ENCODE data around the gene TMX2. TPM values are rescaled to one million over a fixed set of nuclear protein-coding genes. Genes with fewer than 3 reads are reported as not detected.

Gene TMX2
- polyA plus RNA-seq, 2 of the 4 experiments (the other 2 are of a cell fraction), result 140 to 168 TPM

DNA sequence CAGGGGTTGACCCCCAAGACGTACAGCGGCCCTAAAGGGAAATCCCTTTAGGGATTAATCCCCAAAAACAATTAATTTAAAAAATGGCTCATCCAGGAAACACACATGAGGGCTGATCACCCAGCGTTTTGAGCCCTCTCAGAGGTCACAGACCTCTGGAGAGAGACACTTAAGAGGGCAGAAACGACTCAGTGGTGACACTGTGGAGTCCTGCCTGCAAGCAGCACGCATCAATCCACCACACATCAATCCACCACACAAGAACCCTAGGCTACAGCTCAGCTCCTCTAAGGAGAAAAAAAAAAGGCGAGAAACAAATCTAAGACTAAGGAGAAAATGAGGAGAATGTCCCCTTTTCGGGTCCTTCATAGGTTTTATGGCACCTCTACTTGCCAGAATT, 16.4 kb downstream of the TMX2 start:
- FAIRE-seq (no peak), DNase-seq (ENCODE audit: low read depth in 1 of 2, low spot score in 1 of 2) (no peak), ATAC-seq (no peak)
- ChIA-PET POLR2A (interaction anchor here (1.3 kb wide), 1 partner anchor 13 kb away, joined by 4 read pairs; the partner anchor contains the start of gene SELENOH), CTCF (interaction anchor here (1.0 to 1.4 kb wide), 3 partner anchors 8 to 72 kb away, joined by 4 to 5 read pairs (median 4); partner anchors contain the start of gene BTBD18)
- H3K4me1 ChIP-seq, result no peaks in the 10 kb centered on the region
- H3K27ac ChIP-seq, result no peak overlapping the region
- 80% methylated on average over 7 of the region's 7 CpGs for whole genome bisulfite sequencing (ENCODE audit: missing lambda C conversion rate)
- TF ChIP-seq, protein P1, sequence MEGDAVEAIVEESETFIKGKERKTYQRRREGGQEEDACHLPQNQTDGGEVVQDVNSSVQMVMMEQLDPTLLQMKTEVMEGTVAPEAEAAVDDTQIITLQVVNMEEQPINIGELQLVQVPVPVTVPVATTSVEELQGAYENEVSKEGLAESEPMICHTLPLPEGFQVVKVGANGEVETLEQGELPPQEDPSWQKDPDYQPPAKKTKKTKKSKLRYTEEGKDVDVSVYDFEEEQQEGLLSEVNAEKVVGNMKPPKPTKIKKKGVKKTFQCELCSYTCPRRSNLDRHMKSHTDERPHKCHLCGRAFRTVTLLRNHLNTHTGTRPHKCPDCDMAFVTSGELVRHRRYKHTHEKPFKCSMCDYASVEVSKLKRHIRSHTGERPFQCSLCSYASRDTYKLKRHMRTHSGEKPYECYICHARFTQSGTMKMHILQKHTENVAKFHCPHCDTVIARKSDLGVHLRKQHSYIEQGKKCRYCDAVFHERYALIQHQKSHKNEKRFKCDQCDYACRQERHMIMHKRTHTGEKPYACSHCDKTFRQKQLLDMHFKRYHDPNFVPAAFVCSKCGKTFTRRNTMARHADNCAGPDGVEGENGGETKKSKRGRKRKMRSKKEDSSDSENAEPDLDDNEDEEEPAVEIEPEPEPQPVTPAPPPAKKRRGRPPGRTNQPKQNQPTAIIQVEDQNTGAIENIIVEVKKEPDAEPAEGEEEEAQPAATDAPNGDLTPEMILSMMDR (IDR thresholded peaks at IDR 0.05), result no peak
- no peak for TF ChIP-seq ZSCAN20 (CRISPR knock-in tag; IDR thresholded peaks at IDR 0.05)
- TF ChIP-seq POLR2AphosphoS2 (conservative IDR thresholded peaks at IDR 0.05; ENCODE audit: low read length), result no peak
- TF ChIP-seq JUNB (IDR thresholded peaks at IDR 0.05), result no peak
- no peak for TF ChIP-seq FOSL2 (IDR thresholded peaks at IDR 0.05)
- TF ChIP-seq FOSL2 (CRISPR knock-in tag; IDR thresholded peaks at IDR 0.05), result no peak
- no peak for TF ChIP-seq MAFK (IDR thresholded peaks at IDR 0.05; ENCODE audit: partially characterized antibody)
- no peak for TF ChIP-seq FOSB (CRISPR knock-in tag; IDR thresholded peaks at IDR 0.05)
- TF ChIP-seq MYC (IDR thresholded peaks at IDR 0.05; ENCODE audit: borderline replicate concordance, low read length), result no peak
- TF ChIP-seq, protein P2, sequence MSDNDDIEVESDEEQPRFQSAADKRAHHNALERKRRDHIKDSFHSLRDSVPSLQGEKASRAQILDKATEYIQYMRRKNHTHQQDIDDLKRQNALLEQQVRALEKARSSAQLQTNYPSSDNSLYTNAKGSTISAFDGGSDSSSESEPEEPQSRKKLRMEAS (IDR thresholded peaks at IDR 0.05), result no peak
- no peak for TF ChIP-seq POLR2A (IDR thresholded peaks at IDR 0.05; ENCODE audit: low read length)
- H3K9me3 ChIP-seq, result no peaks in the 10 kb centered on the region
- no peak overlapping the region for H3K4me2 ChIP-seq
- no peak overlapping the region for H3K4me3 ChIP-seq

DNA sequence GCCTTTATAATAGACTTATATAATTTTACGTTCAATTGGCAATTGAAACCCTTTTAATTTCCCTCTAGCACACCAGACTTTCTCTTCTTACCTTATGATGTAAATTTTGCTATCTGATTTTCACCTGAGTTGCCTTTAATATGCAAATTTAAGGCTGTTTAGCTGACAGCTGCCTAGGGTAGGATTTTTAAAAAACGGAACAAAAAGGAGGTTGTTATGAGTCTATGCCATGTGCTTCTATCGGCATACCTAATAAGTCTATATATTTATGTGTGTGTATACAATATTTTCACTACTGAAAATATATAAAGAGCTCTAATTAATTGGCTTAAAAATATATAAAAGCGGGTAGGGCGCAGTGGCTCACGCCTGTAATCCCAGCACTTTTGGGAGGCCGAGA, 17.1 kb downstream of the TMX2 start:
- no peak for ATAC-seq
- no peak for DNase-seq (ENCODE audit: low read depth in 1 of 2, low spot score in 1 of 2)
- WGBS (ENCODE audit: missing lambda C conversion rate), result 94% methylated on average over 7 of the region's 7 CpGs
- H3K9me3 ChIP-seq, result no peaks in the 10 kb centered on the region
- no peak for FAIRE-seq
- no peak overlapping the region for H3K27ac ChIP-seq
- no peaks in the 10 kb centered on the region for H3K4me1 ChIP-seq
- no peak overlapping the region for H3K4me3 ChIP-seq
- POLR2A ChIA-PET, result interaction anchor here (0.7 kb wide), 1 partner anchor 12 kb away, joined by 3 read pairs; the partner anchor contains the start of gene SELENOH
- TF ChIP-seq ZFP36 (IDR thresholded peaks at IDR 0.05; ENCODE audit: borderline replicate concordance, partially characterized antibody), result no peak
- no peak for TF ChIP-seq ZC3H11A (IDR thresholded peaks at IDR 0.05)
- TF ChIP-seq FOSB (CRISPR knock-in tag; IDR thresholded peaks at IDR 0.05), result no peak
- no peak for TF ChIP-seq POLR2A (IDR thresholded peaks at IDR 0.05; ENCODE audit: low read length)
- TF ChIP-seq, protein P3, sequence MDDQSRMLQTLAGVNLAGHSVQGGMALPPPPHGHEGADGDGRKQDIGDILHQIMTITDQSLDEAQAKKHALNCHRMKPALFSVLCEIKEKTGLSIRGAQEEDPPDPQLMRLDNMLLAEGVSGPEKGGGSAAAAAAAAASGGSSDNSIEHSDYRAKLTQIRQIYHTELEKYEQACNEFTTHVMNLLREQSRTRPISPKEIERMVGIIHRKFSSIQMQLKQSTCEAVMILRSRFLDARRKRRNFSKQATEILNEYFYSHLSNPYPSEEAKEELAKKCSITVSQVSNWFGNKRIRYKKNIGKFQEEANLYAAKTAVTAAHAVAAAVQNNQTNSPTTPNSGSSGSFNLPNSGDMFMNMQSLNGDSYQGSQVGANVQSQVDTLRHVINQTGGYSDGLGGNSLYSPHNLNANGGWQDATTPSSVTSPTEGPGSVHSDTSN (IDR thresholded peaks at IDR 0.05), result no peak
- TF ChIP-seq JUN (IDR thresholded peaks at IDR 0.05), result no peak
- no peak for TF ChIP-seq ZNF302 (CRISPR knock-in tag; IDR thresholded peaks at IDR 0.05)
- TF ChIP-seq KDM1A (IDR thresholded peaks at IDR 0.05; ENCODE audit: low read depth), result no peak
- TF ChIP-seq HEYL (CRISPR knock-in tag; IDR thresholded peaks at IDR 0.05), result no peak
- TF ChIP-seq, protein P4, sequence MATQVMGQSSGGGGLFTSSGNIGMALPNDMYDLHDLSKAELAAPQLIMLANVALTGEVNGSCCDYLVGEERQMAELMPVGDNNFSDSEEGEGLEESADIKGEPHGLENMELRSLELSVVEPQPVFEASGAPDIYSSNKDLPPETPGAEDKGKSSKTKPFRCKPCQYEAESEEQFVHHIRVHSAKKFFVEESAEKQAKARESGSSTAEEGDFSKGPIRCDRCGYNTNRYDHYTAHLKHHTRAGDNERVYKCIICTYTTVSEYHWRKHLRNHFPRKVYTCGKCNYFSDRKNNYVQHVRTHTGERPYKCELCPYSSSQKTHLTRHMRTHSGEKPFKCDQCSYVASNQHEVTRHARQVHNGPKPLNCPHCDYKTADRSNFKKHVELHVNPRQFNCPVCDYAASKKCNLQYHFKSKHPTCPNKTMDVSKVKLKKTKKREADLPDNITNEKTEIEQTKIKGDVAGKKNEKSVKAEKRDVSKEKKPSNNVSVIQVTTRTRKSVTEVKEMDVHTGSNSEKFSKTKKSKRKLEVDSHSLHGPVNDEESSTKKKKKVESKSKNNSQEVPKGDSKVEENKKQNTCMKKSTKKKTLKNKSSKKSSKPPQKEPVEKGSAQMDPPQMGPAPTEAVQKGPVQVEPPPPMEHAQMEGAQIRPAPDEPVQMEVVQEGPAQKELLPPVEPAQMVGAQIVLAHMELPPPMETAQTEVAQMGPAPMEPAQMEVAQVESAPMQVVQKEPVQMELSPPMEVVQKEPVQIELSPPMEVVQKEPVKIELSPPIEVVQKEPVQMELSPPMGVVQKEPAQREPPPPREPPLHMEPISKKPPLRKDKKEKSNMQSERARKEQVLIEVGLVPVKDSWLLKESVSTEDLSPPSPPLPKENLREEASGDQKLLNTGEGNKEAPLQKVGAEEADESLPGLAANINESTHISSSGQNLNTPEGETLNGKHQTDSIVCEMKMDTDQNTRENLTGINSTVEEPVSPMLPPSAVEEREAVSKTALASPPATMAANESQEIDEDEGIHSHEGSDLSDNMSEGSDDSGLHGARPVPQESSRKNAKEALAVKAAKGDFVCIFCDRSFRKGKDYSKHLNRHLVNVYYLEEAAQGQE (IDR thresholded peaks at IDR 0.05), result no peak
- TF ChIP-seq BHLHE40 (IDR thresholded peaks at IDR 0.05; ENCODE audit: low read depth, low read length), result no peak
- TF ChIP-seq SMC3 (IDR thresholded peaks at IDR 0.05), result no peak
- TF ChIP-seq NFE2L2 (conservative IDR thresholded peaks at IDR 0.05; ENCODE audit: low read length), result no peak
- TF ChIP-seq, protein P5, sequence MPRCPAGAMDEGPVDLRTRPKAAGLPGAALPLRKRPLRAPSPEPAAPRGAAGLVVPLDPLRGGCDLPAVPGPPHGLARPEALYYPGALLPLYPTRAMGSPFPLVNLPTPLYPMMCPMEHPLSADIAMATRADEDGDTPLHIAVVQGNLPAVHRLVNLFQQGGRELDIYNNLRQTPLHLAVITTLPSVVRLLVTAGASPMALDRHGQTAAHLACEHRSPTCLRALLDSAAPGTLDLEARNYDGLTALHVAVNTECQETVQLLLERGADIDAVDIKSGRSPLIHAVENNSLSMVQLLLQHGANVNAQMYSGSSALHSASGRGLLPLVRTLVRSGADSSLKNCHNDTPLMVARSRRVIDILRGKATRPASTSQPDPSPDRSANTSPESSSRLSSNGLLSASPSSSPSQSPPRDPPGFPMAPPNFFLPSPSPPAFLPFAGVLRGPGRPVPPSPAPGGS (IDR thresholded peaks at IDR 0.05), result no peak
- TF ChIP-seq, protein P1 (IDR thresholded peaks at IDR 0.05), result no peak
- no peak overlapping the region for H3K4me2 ChIP-seq
- CTCF ChIA-PET, result interaction anchor here (1.0 to 1.4 kb wide), 3 partner anchors 7 to 71 kb away, joined by 3 to 4 read pairs (median 4); no protein-coding TSS in a partner anchor
